Thoracic aorta (tissue), 2 donors: ENCODE results near the gene LRP11. TPM values are rescaled to one million over a fixed set of nuclear protein-coding genes. Genes with fewer than 3 reads are reported as not detected.

Experiments
- ATAC-seq: fragments of 150-250 bp; one replicate; pipeline ENCODE4 v1.8.0; 2017; ENCODE audit warnings: low read depth; ENCODE audit not compliant: insufficient number of reproducible peaks, low FRiP score
- DNase-seq: peaks from one replicate; pipeline ENCODE4 v3.0.0-alpha.2; 2020; ENCODE audit warnings: low spot score
- H3K27ac ChIP-seq, 2 donors: fragments of 200-600 bp; sonication (generic); 1 replicate in 1 of 2; 2 replicates in 1 of 2; pipeline ENCODE4 v1.5.1; 2016; ENCODE audit warnings: mild to moderate bottlenecking in 2 of 2, moderate library complexity in 2 of 2
- H3K27me3 ChIP-seq: fragments of 200-600 bp; sonication (generic); replicated peaks from 2 replicates; pipeline ENCODE4 v1.6.0; 2016; ENCODE audit warnings: mild to moderate bottlenecking; ENCODE audit not compliant: insufficient read depth
- H3K36me3 ChIP-seq: fragments of 200-600 bp; sonication (generic); one replicate; pipeline ENCODE4 v1.5.1; 2016
- H3K4me1 ChIP-seq, 2 donors: fragments of 200-600 bp; sonication (generic); 1 replicate in 1 of 2; 2 replicates in 1 of 2; pipeline versions ENCODE4 v1.5.1 to v1.6.0; 2016; ENCODE audit warnings: low read depth in 2 of 2, mild to moderate bottlenecking in 1 of 2; ENCODE audit not compliant: control insufficient read depth in 1 of 2
- H3K4me3 ChIP-seq: fragments of 200-600 bp; sonication (generic); 2 replicates; pipeline ENCODE4 v1.5.1; 2016; ENCODE audit warnings: mild to moderate bottlenecking
- H3K9me3 ChIP-seq: fragments of 200-600 bp; sonication (generic); 2 replicates; pipeline ENCODE4 v1.5.1; 2016
- CTCF ChIP-seq: fragments of 200-600 bp; sonication (generic); IDR thresholded peaks from one replicate; pipeline ENCODE4 v1.5.1; 2019; ENCODE audit warnings: antibody characterized with exemption
- total RNA-seq, 2 donors: library from RNA; depleted of rRNA; stranded (reverse); fragments of >200 nt; gene quantifications; one replicate each; pipeline versions ENCODE4 v1.1.0 to v1.2.3, GENCODE V29; 2016

Gene LRP11
- total RNA-seq, 2 donors from 2014 or later, result 22.4 to 31.8 TPM

GRCh38 chr6:149905371-149905910 is 41.3 kb upstream of the LRP11 start:
- no peak for TF ChIP-seq CTCF
- ATAC-seq (no peak), DNase-seq (no peak)
- H3K27ac ChIP-seq, result no peak overlapping the region
- H3K4me1 ChIP-seq, result no peaks in the 10 kb centered on the region
- no peaks in the 10 kb centered on the region for H3K36me3 ChIP-seq
- H3K27me3 ChIP-seq, result no peaks in the 10 kb centered on the region
- H3K4me3 ChIP-seq, result no peak overlapping the region
- H3K9me3 ChIP-seq, result no peaks in the 10 kb centered on the region

- Histone ChIP-seq H3K4me1 (no peaks in the 10 kb centered on the region), H3K9me3 (no peaks in the 10 kb centered on the region), H3K36me3 (no peaks in the 10 kb centered on the region), H3K27me3 (no peaks in the 10 kb centered on the region), H3K27ac (no peak overlapping the region), H3K4me3 (no peak overlapping the region)
- no peak for ATAC-seq
- DNase-seq, result no peak
- no peak for TF ChIP-seq CTCF
These were observed 40.7 kb upstream of the LRP11 start for GRCh38 chr6:149904661-149905370.

- ATAC-seq (no peak), DNase-seq (no peak)
- Histone ChIP-seq H3K27me3 (no peaks in the 10 kb centered on the region), H3K36me3 (no peaks in the 10 kb centered on the region), H3K4me3 (no peak overlapping the region), H3K4me1 (no peaks in the 10 kb centered on the region), H3K9me3 (no peaks in the 10 kb centered on the region), H3K27ac (no peak overlapping the region)
- TF ChIP-seq CTCF, result no peak
These were observed 39.9 kb upstream of the LRP11 start for GRCh38 chr6:149903938-149904611.

GRCh38 chr6:149901444-149902140 is 37.4 kb upstream of the LRP11 start:
- H3K4me1 ChIP-seq, result peaks cover 6 to 13% of the 10 kb centered on the region in 2 donors
- no peak overlapping the region for H3K27ac ChIP-seq
- DNase-seq (no peak), ATAC-seq (no peak)
- no peaks in the 10 kb centered on the region for H3K27me3 ChIP-seq
- no peak for TF ChIP-seq CTCF
- no peaks in the 10 kb centered on the region for H3K36me3 ChIP-seq
- H3K4me3 ChIP-seq, result no peak overlapping the region
- H3K9me3 ChIP-seq, result no peaks in the 10 kb centered on the region
